Astrocyte (in vitro differentiated cells and primary cell): Measurements from ENCODE around the gene SLC10A6.

Experiments
- EZH2 ChIP-seq: IDR thresholded peaks from 2 replicates; pipeline ENCODE4 v1.6.1; 2012; ENCODE audit warnings: mild to moderate bottlenecking, low read length, inconsistent platforms; ENCODE audit not compliant: insufficient read depth
- TF ChIP-seq, protein P1 (sequence below): IDR thresholded peaks from 2 replicates; pipeline ENCODE4 v1.5.1; 2011; ENCODE audit warnings: low read depth, mild to moderate bottlenecking, inconsistent platforms, low read length, moderate library complexity; ENCODE audit not compliant: insufficient read depth

DNA sequence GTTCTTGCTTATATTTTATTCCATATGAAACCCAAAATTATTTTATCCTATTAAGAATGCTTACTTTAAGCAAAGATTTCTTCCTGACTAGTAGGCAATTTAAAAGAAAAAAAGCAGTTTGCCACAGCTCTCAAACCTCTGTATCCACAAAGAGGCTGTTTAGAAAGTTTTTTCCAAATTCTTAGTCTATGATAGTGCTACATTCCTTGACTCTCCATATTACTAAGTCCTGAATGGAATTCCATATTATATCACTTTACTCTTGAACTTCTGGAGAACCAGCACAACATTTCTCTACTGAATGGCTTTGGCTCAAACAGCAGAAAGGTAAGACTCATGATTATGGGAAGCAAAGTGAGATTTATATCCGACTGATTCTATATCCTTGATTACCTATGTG lies 8.3 kb downstream of the SLC10A6 start:
- TF ChIP-seq, protein P1, sequence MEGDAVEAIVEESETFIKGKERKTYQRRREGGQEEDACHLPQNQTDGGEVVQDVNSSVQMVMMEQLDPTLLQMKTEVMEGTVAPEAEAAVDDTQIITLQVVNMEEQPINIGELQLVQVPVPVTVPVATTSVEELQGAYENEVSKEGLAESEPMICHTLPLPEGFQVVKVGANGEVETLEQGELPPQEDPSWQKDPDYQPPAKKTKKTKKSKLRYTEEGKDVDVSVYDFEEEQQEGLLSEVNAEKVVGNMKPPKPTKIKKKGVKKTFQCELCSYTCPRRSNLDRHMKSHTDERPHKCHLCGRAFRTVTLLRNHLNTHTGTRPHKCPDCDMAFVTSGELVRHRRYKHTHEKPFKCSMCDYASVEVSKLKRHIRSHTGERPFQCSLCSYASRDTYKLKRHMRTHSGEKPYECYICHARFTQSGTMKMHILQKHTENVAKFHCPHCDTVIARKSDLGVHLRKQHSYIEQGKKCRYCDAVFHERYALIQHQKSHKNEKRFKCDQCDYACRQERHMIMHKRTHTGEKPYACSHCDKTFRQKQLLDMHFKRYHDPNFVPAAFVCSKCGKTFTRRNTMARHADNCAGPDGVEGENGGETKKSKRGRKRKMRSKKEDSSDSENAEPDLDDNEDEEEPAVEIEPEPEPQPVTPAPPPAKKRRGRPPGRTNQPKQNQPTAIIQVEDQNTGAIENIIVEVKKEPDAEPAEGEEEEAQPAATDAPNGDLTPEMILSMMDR: no peak
- TF ChIP-seq EZH2: no peak
